ENCODE data around the gene DMTF1. TPM values are rescaled to one million over a fixed set of nuclear protein-coding genes. Genes with fewer than 3 reads are reported as not detected.
"Not testable (repeated sequence)": the region's sequence is repeated elsewhere in the genome, so short reads cannot be mapped to it uniquely, and the experiment has no call there.

The DMTF1 gene
- total RNA-seq, 4 donors from 2014 or later, result 64.4 to 121 (median 78.4) TPM

DNA sequence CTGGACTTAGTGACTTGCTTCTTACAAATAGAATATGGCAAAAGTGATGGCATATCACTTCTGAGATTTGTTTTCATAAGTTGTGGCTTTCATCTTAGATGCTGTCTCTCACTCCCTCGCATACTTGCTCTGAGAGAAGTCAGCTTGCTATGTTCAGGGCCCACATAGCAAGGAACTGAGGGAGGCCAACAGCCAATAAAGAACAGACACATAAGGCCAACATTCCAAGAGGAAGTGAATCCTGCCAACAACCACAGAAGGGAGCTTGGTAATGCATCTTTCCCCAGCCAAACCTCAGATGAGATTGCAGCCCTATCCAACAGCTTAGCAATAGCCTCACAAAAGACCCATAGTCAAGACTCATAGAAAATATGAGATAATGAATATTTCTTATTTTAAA is 39.2 kb upstream of the DMTF1 start:
- TF ChIP-seq, protein P1, sequence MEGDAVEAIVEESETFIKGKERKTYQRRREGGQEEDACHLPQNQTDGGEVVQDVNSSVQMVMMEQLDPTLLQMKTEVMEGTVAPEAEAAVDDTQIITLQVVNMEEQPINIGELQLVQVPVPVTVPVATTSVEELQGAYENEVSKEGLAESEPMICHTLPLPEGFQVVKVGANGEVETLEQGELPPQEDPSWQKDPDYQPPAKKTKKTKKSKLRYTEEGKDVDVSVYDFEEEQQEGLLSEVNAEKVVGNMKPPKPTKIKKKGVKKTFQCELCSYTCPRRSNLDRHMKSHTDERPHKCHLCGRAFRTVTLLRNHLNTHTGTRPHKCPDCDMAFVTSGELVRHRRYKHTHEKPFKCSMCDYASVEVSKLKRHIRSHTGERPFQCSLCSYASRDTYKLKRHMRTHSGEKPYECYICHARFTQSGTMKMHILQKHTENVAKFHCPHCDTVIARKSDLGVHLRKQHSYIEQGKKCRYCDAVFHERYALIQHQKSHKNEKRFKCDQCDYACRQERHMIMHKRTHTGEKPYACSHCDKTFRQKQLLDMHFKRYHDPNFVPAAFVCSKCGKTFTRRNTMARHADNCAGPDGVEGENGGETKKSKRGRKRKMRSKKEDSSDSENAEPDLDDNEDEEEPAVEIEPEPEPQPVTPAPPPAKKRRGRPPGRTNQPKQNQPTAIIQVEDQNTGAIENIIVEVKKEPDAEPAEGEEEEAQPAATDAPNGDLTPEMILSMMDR (IDR thresholded peaks at IDR 0.05), result no peak
- no peak for ATAC-seq (ENCODE audit: low FRiP score)
- DNase-seq (ENCODE audit: low spot score), result no peak

DNA sequence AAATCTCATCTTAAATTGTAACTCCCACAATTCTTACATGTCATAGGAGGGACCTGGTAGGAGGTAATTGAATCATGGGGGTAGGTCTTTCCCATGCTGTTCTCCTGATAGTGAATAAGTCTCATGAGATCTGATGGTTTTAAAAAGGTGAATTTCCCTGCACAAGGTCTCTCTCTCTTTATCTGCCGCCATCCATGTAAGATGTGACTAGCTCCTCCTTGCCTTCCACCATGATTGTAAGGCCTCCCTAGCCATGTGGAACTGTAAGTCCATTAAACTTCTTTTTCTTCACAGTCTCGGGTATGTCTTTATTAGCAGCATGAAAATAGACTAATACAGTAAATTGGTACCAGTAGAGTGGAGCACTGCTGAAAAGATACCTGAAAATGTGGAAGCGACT is 38.3 kb upstream of the DMTF1 start:
- ATAC-seq (ENCODE audit: low FRiP score); DNase-seq (ENCODE audit: low spot score): not testable (repeated sequence)

DNA sequence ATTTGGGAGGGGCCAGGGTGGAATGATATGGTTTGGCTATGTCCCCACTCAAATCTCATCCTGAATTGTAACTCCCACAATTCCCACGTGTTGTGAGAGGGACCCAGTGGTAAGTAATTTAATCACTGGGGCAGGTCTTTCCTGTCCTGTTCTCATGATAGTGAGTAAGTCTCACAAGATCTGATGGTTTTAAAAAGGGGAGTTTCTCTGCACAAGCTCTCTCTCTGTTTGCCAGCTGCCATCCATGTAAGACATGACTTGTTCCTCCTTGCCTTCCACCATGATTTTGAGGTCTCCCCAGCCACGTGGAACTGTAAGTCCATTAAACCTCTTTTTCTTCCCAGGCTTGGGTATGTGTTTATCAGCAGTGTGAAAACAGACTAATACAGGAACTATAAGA is 36.5 kb upstream of the DMTF1 start:
- not testable (repeated sequence) for ATAC-seq (ENCODE audit: low FRiP score); DNase-seq (ENCODE audit: low spot score)

DNA sequence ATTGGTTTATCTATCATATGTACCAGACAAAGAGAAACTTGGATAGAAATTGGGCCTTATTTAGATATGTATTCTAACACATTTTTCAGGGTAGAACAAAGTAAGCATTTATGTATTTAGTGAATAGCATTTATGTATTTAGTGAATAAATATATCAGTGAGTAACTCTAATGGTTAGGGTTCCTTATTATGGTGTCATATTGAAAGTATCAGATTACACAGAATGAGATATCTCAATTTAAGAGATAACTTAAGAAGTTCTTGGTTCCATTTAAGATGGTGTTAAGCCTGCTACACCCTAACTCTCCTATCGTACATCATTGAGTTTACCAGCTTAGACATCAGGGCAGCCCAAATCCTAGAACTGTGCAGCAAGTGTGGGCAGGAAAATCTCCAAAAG is 35.9 kb upstream of the DMTF1 start:
- ATAC-seq (ENCODE audit: low FRiP score), result no peak
- no peak for DNase-seq (ENCODE audit: low spot score)
- TF ChIP-seq, protein P1 (IDR thresholded peaks at IDR 0.05), result no peak

DNA sequence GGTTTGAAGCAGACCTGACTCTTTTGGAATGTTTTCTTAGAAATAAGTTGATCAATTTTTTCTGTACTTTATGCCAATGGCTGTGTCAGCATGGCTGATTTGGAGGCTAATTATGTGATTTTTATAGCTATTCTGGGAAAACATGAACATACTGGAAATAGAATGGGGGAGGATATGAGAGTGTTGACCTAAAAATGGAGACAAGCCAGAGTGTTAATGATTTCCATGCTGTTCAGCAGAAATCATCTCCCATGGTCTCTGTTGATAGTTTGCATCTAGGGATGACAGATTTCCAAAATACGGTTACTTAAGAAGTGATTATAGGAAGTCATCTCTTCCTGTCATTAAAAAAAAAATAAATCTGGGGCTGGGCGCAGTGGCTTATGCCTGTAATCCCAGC is 32.7 kb upstream of the DMTF1 start:
- ATAC-seq (ENCODE audit: low FRiP score) (no peak), DNase-seq (ENCODE audit: low spot score) (no peak)
- TF ChIP-seq, protein P1 (IDR thresholded peaks at IDR 0.05), result no peak

DNA sequence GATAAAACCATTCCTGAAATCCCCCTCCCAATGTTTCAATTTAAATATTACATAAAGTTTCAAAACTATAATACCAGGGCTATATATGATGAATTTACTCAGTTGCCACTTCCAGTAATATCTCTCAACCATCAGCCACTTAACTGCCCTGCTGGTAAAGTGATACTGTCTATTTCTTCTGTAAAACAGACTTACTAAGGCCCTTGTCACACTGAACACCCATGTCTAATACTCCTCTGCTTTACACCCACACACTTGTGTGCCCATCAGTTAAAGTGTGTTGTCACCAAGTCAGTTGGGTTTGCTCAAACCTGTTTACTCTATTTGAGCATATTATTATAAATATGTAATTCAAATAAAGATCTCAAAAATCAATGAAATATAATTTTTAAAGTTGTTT is 29.1 kb upstream of the DMTF1 start:
- no peak for ATAC-seq (ENCODE audit: low FRiP score)
- TF ChIP-seq, protein P1 (IDR thresholded peaks at IDR 0.05), result no peak

DNA sequence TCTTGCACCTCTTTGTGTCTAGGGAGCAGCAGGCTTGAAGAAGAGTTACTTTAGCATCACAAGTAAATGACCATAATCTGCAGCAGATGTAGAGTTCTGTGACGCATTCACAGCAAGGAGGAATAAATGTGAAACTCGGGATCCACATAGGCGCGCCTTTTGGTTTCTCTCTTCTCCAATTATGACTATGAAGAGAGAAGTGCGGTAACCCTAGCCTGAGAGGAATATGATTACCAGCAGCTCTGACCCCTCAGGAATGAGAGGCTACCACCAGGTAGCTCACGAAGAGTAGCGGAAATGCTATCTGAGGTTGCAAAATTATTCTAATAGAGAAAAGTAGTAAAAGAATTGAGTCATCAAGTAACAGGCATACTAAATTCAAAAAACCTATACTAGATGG is 25.2 kb upstream of the DMTF1 start:
- TF ChIP-seq, protein P1 (IDR thresholded peaks at IDR 0.05), result no peak
- DNase-seq (ENCODE audit: low spot score), result no peak

More for the DNA sequence above, 29.1 kb upstream of the DMTF1 start:
- no peak for DNase-seq (ENCODE audit: low spot score)

DNA sequence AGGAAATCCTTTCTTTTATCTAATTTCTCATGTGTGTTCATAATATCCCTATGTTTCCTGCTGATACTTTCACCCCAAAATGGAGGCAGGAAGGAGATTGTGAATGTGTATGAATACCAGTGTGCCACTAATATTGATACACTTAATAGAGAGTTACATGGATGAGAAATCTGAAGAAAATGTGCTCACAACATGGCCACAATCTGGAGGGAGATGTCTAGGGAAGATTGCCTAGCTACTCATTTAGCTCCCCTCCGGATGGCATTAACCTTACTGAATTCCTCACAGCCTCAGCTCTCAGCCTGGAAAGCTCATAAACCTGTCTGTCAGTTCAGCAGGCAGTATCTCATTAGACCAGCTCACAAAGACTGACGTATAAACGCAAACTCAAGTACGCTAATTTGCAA is 23.4 kb upstream of the DMTF1 start:
- DNase-seq (ENCODE audit: low spot score), result no peak
- TF ChIP-seq, protein P1 (IDR thresholded peaks at IDR 0.05), result no peak
- no peak for ATAC-seq (ENCODE audit: low FRiP score)

More for the DNA sequence above, 25.2 kb upstream of the DMTF1 start:
- no peak for ATAC-seq (ENCODE audit: low FRiP score)
